Measurements from ENCODE around the gene MMP10.
"Not testable (repeated sequence)": the region's sequence is repeated elsewhere in the genome, so short reads cannot be mapped to it uniquely, and the experiment has no call there.

The MMP10 gene

GRCh38 chr11:102746746-102747578, 33.5 kb downstream of the MMP10 start:
- H3K36me3 ChIP-seq (ENCODE audit: control insufficient read depth in 1 of 2, insufficient read depth in 2 of 2, low read depth in 1 of 2, low read length in 2 of 2); H4K8ac ChIP-seq (ENCODE audit: low read length); H3K9me3 ChIP-seq (ENCODE audit: control insufficient read depth, low read length); H3K18ac ChIP-seq (ENCODE audit: low read depth in 1 of 2, low read length in 2 of 2); H4K91ac ChIP-seq (ENCODE audit: low read length); DNase-seq; H3K4me2 ChIP-seq (ENCODE audit: low read length, poor library complexity, severe bottlenecking); H3K4ac ChIP-seq (ENCODE audit: low read depth in 1 of 2, low read length in 2 of 2); H3K23ac ChIP-seq (ENCODE audit: low read length in 2 of 2); H3K4me3 ChIP-seq (ENCODE audit: insufficient read depth in 1 of 2, low read depth in 1 of 2, low read length in 2 of 2); H2AFZ ChIP-seq (ENCODE audit: low read depth, low read length); H3K4me1 ChIP-seq (ENCODE audit: control insufficient read depth, insufficient read depth, low read depth, low read length); H3K9ac ChIP-seq (ENCODE audit: low read length); H3K79me1 ChIP-seq (replicated peaks; ENCODE audit: low read length, poor library complexity, severe bottlenecking); H2BK15ac ChIP-seq (ENCODE audit: low read depth, poor library complexity, severe bottlenecking); H2AK5ac ChIP-seq (ENCODE audit: low read length, severe bottlenecking); H3K14ac ChIP-seq (ENCODE audit: low read length in 2 of 2); H2BK12ac ChIP-seq (ENCODE audit: low read length in 2 of 2); H2BK120ac ChIP-seq (ENCODE audit: low read depth, low read length); H3K27ac ChIP-seq (ENCODE audit: low read length, poor library complexity, severe bottlenecking); H2BK5ac ChIP-seq (ENCODE audit: low read depth, low read length, poor library complexity, severe bottlenecking); H3K27me3 ChIP-seq (ENCODE audit: control insufficient read depth in 1 of 2, insufficient read depth in 1 of 2, low read length in 2 of 2): not testable (repeated sequence)
- 70% methylated on average over 26 of the region's 32 CpGs for WGBS

DNA sequence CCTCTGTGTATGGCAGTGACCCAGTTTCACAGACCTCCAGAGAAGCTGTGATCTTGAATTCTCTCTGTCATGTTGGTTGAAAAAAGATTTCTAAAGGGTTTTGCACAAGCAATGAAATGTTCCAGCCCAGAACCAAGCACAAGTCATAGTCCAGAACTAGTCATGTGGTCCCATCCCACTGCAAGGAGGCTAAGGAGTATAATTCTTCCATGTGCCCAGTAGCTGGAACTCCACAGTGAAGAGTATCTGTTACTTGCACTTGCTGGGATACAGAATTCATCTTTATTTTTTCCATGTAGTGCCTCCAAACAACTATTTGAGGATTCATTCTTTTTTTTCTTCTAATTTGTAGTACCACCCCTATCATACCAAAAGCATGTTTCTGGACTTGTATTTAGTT, 45.8 kb downstream of the MMP10 start:
- H2BK5ac ChIP-seq (ENCODE audit: low read depth, low read length, poor library complexity, severe bottlenecking): no peak overlapping the region
- H3K4me3 ChIP-seq (ENCODE audit: insufficient read depth in 1 of 2, low read depth in 1 of 2, low read length in 2 of 2): no peak overlapping the region
- no peaks in the 10 kb centered on the region for H3K9me3 ChIP-seq (ENCODE audit: control insufficient read depth, low read length)
- H3K23ac ChIP-seq (ENCODE audit: low read length in 2 of 2): no peak overlapping the region
- H3K27me3 ChIP-seq (ENCODE audit: control insufficient read depth in 1 of 2, insufficient read depth in 1 of 2, low read length in 2 of 2): peaks cover 0 to 3% of the 10 kb centered on the region in 2 experiments
- no peak overlapping the region for H3K4me2 ChIP-seq (ENCODE audit: low read length, poor library complexity, severe bottlenecking)
- no peak overlapping the region for H2BK120ac ChIP-seq (ENCODE audit: low read depth, low read length)
- no peak overlapping the region for H4K91ac ChIP-seq (ENCODE audit: low read length)
- H3K79me1 ChIP-seq (replicated peaks; ENCODE audit: low read length, poor library complexity, severe bottlenecking): no peaks in the 10 kb centered on the region
- DNase-seq: peak; percentile 18
- H3K14ac ChIP-seq (ENCODE audit: low read length in 2 of 2): no peak overlapping the region
- H4K8ac ChIP-seq (ENCODE audit: low read length): no peak overlapping the region
- H2AFZ ChIP-seq (ENCODE audit: low read depth, low read length): no peak overlapping the region
- no peak overlapping the region for H2AK5ac ChIP-seq (ENCODE audit: low read length, severe bottlenecking)
- no peak overlapping the region for H3K18ac ChIP-seq (ENCODE audit: low read depth in 1 of 2, low read length in 2 of 2)
- H3K9ac ChIP-seq (ENCODE audit: low read length): no peak overlapping the region
- H3K4ac ChIP-seq (ENCODE audit: low read depth in 1 of 2, low read length in 2 of 2): no peak overlapping the region
- H2BK15ac ChIP-seq (ENCODE audit: low read depth, poor library complexity, severe bottlenecking): no peak overlapping the region
- H2BK12ac ChIP-seq (ENCODE audit: low read length in 2 of 2): peak overlapping the region in 1 of 2 experiments; percentile 55
- no peaks in the 10 kb centered on the region for H3K36me3 ChIP-seq (ENCODE audit: control insufficient read depth in 1 of 2, insufficient read depth in 2 of 2, low read depth in 1 of 2, low read length in 2 of 2)
- H3K27ac ChIP-seq (ENCODE audit: low read length, poor library complexity, severe bottlenecking): no peak overlapping the region
- no peaks in the 10 kb centered on the region for H3K4me1 ChIP-seq (ENCODE audit: control insufficient read depth, insufficient read depth, low read depth, low read length)

- no peak overlapping the region for H2AK5ac ChIP-seq (ENCODE audit: low read length, severe bottlenecking)
- H3K27me3 ChIP-seq (ENCODE audit: control insufficient read depth in 1 of 2, insufficient read depth in 1 of 2, low read length in 2 of 2): peaks cover 0 to 3% of the 10 kb centered on the region in 2 experiments
- no peaks in the 10 kb centered on the region for H3K4me1 ChIP-seq (ENCODE audit: control insufficient read depth, insufficient read depth, low read depth, low read length)
- 63% methylated on average over 7 of the region's 8 CpGs for WGBS
- no peak overlapping the region for H2BK5ac ChIP-seq (ENCODE audit: low read depth, low read length, poor library complexity, severe bottlenecking)
- H2BK15ac ChIP-seq (ENCODE audit: low read depth, poor library complexity, severe bottlenecking): no peak overlapping the region
- no peaks in the 10 kb centered on the region for H3K36me3 ChIP-seq (ENCODE audit: control insufficient read depth in 1 of 2, insufficient read depth in 2 of 2, low read depth in 1 of 2, low read length in 2 of 2)
- no peak overlapping the region for H3K27ac ChIP-seq (ENCODE audit: low read length, poor library complexity, severe bottlenecking)
- no peak overlapping the region for H3K18ac ChIP-seq (ENCODE audit: low read depth in 1 of 2, low read length in 2 of 2)
- no peak overlapping the region for H2AFZ ChIP-seq (ENCODE audit: low read depth, low read length)
- no peak overlapping the region for H3K14ac ChIP-seq (ENCODE audit: low read length in 2 of 2)
- DNase-seq: peak; percentile 67
- H3K4me2 ChIP-seq (ENCODE audit: low read length, poor library complexity, severe bottlenecking): no peak overlapping the region
- no peak overlapping the region for H3K4me3 ChIP-seq (ENCODE audit: insufficient read depth in 1 of 2, low read depth in 1 of 2, low read length in 2 of 2)
- H3K9me3 ChIP-seq (ENCODE audit: control insufficient read depth, low read length): no peaks in the 10 kb centered on the region
- H2BK120ac ChIP-seq (ENCODE audit: low read depth, low read length): no peak overlapping the region
- no peak overlapping the region for H3K4ac ChIP-seq (ENCODE audit: low read depth in 1 of 2, low read length in 2 of 2)
- H4K91ac ChIP-seq (ENCODE audit: low read length): no peak overlapping the region
- H2BK12ac ChIP-seq (ENCODE audit: low read length in 2 of 2): no peak overlapping the region
- no peaks in the 10 kb centered on the region for H3K79me1 ChIP-seq (replicated peaks; ENCODE audit: low read length, poor library complexity, severe bottlenecking)
- H3K23ac ChIP-seq (ENCODE audit: low read length in 2 of 2): no peak overlapping the region
- H4K8ac ChIP-seq (ENCODE audit: low read length): no peak overlapping the region
- H3K9ac ChIP-seq (ENCODE audit: low read length): no peak overlapping the region
Measured at GRCh38 chr11:102733232-102733875, 47.1 kb downstream of the MMP10 start.

DNA sequence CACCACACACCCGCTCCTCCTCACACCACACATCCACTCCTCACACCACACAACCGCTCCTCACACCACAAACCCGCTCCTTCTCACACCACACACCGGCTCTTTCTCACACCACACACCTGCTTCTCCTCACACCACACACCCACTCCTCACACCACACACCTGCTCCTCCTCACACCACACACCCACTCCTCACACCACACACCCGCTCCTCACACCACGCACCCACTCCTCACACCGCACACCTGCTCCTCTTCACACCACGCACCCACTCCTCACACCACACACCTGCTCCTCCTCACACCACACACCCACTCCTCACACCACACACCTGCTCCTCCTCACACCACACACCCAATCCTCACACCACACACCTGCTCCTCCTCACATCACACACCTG, 49.5 kb downstream of the MMP10 start:
- Histone ChIP-seq H4K8ac (ENCODE audit: low read length) (peak overlapping the region; percentile 73), H3K4ac (ENCODE audit: low read depth in 1 of 2, low read length in 2 of 2) (peak overlapping the region; percentile 32 to 61), H3K18ac (ENCODE audit: low read depth in 1 of 2, low read length in 2 of 2) (peak overlapping the region; percentile 68 to 84), H3K14ac (ENCODE audit: low read length in 2 of 2) (peak overlapping the region in 1 of 2 experiments; percentile 31), H4K91ac (ENCODE audit: low read length) (peak overlapping the region; percentile 95), H2BK12ac (ENCODE audit: low read length in 2 of 2) (peak overlapping the region; percentile 75 to 93), H2BK120ac (ENCODE audit: low read depth, low read length) (peak overlapping the region; percentile 21), H2BK15ac (ENCODE audit: low read depth, poor library complexity, severe bottlenecking) (peak overlapping the region; percentile 29)
- not testable (repeated sequence) for H2BK5ac ChIP-seq (ENCODE audit: low read depth, low read length, poor library complexity, severe bottlenecking); H3K27me3 ChIP-seq (ENCODE audit: control insufficient read depth in 1 of 2, insufficient read depth in 1 of 2, low read length in 2 of 2); H3K4me2 ChIP-seq (ENCODE audit: low read length, poor library complexity, severe bottlenecking); H3K79me1 ChIP-seq (replicated peaks; ENCODE audit: low read length, poor library complexity, severe bottlenecking); H3K23ac ChIP-seq (ENCODE audit: low read length in 2 of 2); H3K9ac ChIP-seq (ENCODE audit: low read length); H3K27ac ChIP-seq (ENCODE audit: low read length, poor library complexity, severe bottlenecking); H3K36me3 ChIP-seq (ENCODE audit: control insufficient read depth in 1 of 2, insufficient read depth in 2 of 2, low read depth in 1 of 2, low read length in 2 of 2); H3K4me3 ChIP-seq (ENCODE audit: insufficient read depth in 1 of 2, low read depth in 1 of 2, low read length in 2 of 2); DNase-seq; H3K4me1 ChIP-seq (ENCODE audit: control insufficient read depth, insufficient read depth, low read depth, low read length); H3K9me3 ChIP-seq (ENCODE audit: control insufficient read depth, low read length); H2AFZ ChIP-seq (ENCODE audit: low read depth, low read length); H2AK5ac ChIP-seq (ENCODE audit: low read length, severe bottlenecking)
- WGBS: 31% methylated on average over 7 of the region's 8 CpGs
